ENCODE data around the gene ENTPD8.

- TF ChIP-seq CTCF (conservative IDR thresholded peaks at IDR 0.05; ENCODE audit: low read depth, low read length) (no peak), EZH2 (IDR thresholded peaks at IDR 0.05; ENCODE audit: low read length, unreplicated experiment) (no peak), EZH2phosphoT487 (IDR thresholded peaks at IDR 0.05; ENCODE audit: borderline replicate concordance, low read length) (no peak)
These were observed 46.5 kb upstream of the ENTPD8 start for GRCh38 chr9:137487454-137488326.
